NCI-H524 (cell line): ENCODE measurements around the gene LTBR.
A peak's percentile ranks its signal among the peaks of the same experiment; 100 is the strongest.
"Not testable (repeated sequence)": the region's sequence is repeated elsewhere in the genome, so short reads cannot be mapped to it uniquely, and the experiment has no call there.

Experiments
- DNase-seq, 2 experiments: peaks; one replicate each; lab custom pipeline; 2025; lab: John Stamatoyannopoulos, UW

Gene LTBR

DNA sequence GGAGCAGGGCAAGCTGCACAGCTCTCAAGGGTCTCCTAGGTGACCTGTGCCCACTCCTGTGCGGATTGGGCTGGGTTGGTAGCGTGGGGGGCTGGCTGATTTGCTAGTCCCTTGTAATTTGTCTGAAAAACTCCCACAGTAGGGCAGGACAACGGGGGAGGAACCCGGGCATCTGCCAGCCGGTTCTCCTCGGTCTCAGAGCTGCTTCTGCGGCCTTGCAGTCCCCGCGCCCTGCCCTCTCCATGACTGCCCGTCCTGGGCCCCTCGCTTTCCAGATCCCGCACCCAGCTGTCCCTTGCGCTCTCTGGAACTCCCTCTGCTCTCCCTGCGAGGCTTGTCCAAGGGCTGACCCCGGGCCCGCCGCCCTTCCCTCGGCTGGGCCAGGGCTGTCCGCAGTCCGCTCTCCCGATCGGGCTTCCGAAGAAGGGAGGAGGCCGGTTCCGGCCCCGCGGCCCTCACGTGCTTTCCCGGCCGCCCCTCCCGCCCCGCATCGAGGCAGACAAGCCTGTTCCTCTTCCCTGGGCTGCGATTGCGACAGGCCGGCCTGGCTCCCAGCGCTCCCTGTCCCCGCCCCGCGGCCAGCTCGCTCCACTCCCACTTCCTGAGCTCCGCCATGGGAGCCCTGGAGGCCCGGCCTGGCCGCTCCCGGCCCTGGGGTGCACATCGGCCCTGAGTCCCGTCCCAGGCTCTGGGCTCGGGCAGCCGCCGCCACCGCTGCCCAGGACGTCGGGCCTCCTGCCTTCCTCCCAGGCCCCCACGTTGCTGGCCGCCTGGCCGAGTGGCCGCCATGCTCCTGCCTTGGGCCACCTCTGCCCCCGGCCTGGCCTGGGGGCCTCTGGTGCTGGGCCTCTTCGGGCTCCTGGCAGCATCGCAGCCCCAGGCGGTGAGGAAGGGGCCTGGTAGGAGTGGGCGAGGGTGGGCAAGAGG lies at the start of gene LTBR:
TSS of gene LTBR (plus strand) at position 591 of the 927 bp plus-strand sequence. CDS start at position 788, 197 bp downstream.
- DNase-seq, result no peak

DNA sequence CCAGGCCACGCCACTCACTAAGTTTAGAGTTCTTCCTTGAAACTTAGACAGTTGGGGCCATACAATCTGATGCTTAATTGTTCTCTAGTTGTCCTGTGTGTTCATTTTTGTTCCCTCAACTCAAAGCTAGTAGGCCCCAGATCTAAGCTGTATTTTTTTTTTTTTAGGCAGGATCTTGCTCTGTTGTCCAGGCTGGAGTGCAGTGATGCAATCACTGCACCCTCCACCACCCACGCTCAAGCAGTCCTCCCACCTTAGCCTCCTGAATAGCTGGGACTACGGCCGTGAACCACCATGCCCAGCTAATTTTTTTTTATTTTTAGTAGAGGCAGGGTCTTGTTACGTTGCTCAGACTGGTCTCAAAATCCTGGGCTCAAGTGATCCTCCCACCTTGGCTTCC lies 49.6 kb upstream of the LTBR start:
- no peak for DNase-seq

- DNase-seq, result no peak
Measured at GRCh38 chr12:6334940-6335450, 49.0 kb upstream of the LTBR start.

DNA sequence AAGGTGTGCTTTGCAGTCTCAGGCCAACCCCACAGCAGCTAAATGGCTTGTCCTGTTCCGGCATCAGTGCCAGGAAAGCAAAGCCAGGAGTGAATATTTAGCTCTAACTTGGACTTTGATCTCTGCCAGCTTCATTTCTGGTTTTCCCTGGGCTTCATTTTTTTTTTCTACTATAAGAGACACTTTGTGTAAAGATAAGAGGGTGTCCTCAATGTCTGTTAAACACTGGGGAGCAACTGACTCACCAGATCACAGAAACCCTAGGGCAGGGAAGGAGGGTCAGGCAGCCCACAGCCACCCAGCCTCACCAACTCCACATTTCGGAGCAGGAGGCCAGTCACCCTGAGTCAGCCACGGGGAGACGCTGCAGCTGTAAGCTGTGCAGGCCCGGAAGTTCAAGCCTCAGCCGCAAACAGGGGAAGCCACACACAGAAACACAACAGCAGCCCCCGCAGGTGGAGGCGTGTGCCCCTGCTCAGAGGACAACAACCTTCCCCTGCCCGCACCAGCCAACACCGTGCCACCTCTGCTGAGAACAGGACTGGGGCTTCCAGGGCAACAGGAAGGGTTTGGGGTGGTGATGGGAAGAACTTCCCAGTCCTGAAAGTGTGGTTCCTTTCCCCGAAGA lies 48.4 kb upstream of the LTBR start:
- DNase-seq, result peak in 1 of 2 experiments; percentile 31

DNA sequence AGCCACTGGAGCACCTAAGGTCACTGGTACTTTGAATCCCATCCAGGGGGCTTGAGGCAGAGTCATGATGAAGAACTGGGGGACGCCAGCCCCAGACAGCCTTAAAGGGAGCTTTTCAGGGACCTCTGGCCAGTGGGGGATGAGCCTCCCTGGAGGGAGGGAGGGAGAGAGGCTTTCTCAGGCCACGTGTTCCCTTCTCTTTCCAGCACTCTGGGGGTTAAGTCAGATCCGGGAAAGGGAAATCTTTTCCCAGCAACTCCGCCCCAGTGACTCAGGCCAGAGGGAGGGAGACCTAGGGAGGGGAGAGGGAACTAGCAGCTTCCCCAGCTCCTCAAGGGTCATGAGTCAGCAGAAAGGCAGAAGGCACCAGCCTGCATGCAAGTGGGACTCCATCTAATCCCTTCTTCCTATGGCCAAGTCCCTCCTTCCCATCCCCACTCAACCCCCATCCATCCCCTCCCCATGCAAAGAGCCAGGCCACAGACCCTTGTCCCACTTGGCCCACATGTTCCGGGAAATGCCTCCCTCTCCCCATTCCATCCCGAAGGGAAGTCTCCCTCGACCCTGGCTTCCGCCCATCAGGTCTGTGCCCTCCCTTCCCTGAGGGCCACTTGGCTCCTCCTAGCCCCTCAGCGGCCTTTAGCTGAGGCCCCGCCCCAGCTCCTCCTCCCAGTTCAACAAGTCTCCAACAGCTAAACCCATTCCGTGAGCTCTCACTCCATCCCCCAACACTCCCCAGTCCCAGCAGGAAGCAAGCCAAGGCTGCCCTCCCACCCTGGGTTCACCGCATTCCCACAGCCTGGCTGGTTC lies 47.7 kb upstream of the LTBR start:
- peak; percentile 74 to 84 for DNase-seq

DNA sequence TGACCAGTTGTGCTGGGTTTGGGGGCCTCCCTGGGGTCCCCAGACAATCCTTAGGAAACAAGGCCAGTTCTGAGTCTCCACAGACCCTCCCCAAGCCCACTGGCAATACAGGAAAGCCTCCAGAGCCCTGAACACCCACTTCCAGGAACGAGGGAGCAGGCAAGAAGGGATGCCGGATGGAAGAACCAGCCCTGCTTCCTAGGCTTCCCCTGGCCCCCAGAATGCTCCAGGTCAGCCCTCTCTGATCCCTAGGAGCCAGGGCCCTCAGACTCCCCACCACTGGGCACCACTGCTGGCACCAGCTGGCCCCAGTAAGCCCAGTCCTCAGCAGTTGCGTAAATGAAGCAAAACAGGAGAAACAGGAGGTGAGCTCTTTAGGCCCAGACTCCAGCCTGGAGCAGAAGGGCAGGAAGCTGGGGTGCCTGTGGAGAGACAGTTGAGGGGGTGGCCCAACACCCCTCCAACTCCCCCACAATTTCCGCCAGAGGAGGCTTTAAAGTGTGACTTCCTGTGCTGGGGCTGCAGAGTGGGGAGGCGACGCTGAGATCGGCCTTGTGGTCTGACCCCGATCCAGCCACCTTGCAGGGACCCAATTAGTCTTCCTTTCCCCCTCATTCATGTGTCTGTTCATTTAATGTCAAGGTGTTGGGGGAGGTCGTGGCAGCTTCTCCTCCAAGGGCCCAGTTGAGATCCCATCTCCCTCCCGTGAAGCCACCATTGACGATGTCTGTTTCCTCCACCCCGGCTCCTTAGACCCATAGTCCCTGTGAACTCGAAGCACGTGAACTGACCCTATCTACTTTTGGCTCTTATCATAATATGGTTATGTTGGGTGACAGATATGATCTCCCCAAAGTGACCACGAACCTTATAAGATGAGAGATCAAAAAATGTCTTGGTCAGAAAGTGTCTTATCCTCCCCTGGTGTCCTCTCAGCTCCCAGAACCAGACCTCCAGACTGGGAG lies 46.8 kb upstream of the LTBR start:
- no peak for DNase-seq

- no peak for DNase-seq
Measured at GRCh38 chr12:6337958-6338433, 46.0 kb upstream of the LTBR start.

- not testable (repeated sequence) for DNase-seq
Measured at GRCh38 chr12:6338536-6338935, 45.4 kb upstream of the LTBR start.

- no peak for DNase-seq
Measured at GRCh38 chr12:6338955-6339354, 45.0 kb upstream of the LTBR start.

GRCh38 chr12:6340032-6340638 lies 43.8 kb upstream of the LTBR start:
- DNase-seq, result no peak

- no peak for DNase-seq
Measured at GRCh38 chr12:6340745-6341416, 43.1 kb upstream of the LTBR start.

- DNase-seq, result no peak
Measured at GRCh38 chr12:6341417-6342139, 42.4 kb upstream of the LTBR start, which contains the start of gene TNFRSF1A. TSS of gene TNFRSF1A (minus strand) at chr12:6342076. CDS start at chr12:6341814, 262 bp downstream.

GRCh38 chr12:6342140-6342889 lies 41.6 kb upstream of the LTBR start:
- DNase-seq, result no peak

GRCh38 chr12:6343518-6343917 lies 40.4 kb upstream of the LTBR start:
- DNase-seq, result no peak

- not testable (repeated sequence) for DNase-seq
Measured at GRCh38 chr12:6344101-6344660, 39.8 kb upstream of the LTBR start.

DNA sequence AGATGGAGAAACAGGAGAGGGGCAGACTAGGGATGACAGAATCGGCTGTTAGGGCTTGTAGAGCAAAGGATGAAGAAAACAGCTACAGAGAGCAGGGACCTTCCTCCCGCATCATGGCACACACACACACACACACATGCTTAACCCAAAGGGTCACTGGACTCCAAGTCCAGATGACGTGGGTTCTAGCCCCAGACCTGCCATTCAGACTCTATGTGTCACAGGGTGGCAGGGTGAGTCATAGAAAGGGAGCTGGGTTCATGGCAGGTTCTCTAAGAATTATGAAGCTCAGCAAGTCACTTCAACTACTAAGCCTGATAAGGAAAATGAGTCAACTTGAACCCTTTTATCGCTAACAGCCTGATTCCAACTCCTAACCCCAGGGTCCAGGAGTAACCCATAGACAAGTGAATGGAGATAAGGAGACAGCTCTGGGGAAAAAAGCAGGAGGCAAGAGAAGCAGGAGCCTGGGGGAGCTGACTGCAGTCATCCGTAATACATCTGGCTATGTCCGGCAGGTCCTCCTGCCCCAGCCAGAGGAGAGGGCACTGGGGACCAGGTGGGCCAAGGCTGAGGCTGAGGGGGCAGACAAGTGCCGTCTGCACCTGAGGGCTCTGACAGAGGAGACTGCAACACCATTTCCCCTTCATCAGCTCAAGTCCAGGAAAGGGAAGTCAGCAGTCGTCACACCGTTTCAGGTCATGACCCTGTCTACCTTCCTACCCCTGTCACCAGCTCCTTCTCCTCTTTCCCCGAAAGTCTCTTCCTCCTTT lies 38.5 kb upstream of the LTBR start:
- DNase-seq, result no peak

DNA sequence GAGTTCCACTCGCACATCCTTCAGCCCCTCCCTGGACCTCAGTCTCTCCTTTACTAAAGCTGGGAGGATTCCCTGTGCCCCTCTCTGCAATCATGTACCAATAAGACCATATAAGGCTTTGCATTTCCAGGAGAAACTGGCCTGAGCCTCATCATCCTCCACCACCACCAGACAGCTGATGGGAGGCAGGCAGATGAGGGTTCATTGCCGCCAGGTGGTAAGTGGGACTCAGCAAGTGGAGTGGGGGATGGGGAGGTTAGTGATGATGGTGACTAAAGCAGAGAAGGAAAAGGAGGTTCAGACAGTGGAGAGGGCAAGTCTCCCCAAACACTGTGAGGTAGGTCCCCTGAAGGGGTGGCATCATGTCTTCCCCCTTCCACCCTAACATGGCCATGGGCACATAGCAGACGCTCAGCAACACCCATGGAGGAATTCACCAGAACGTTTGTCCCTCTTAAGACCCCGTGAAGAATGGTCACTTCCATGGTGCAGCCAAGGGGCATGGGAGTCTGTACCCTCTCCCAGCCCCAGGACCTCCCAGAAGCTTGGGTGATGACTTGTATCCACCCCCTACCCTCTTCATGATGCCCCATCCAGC lies 37.6 kb upstream of the LTBR start:
- no peak for DNase-seq
